DND-41 (cell line): Measurements from ENCODE around the gene CCDC102B.

ENCODE experiments used
- EZH2 ChIP-seq: IDR thresholded peaks from 3 replicates; pipeline ENCODE4 v1.6.1; 2012; ENCODE audit warnings: borderline replicate concordance, low read depth, mild to moderate bottlenecking, moderate library complexity, low read length, inconsistent platforms; ENCODE audit not compliant: severe bottlenecking
- TF ChIP-seq, protein P1 (sequence below): IDR thresholded peaks from 2 replicates; pipeline ENCODE4 v1.5.1; 2012; ENCODE audit warnings: borderline replicate concordance, low read length, moderate library complexity, mild to moderate bottlenecking; ENCODE audit not compliant: poor library complexity, severe bottlenecking; ENCODE audit errors: extremely low read depth

DNA sequence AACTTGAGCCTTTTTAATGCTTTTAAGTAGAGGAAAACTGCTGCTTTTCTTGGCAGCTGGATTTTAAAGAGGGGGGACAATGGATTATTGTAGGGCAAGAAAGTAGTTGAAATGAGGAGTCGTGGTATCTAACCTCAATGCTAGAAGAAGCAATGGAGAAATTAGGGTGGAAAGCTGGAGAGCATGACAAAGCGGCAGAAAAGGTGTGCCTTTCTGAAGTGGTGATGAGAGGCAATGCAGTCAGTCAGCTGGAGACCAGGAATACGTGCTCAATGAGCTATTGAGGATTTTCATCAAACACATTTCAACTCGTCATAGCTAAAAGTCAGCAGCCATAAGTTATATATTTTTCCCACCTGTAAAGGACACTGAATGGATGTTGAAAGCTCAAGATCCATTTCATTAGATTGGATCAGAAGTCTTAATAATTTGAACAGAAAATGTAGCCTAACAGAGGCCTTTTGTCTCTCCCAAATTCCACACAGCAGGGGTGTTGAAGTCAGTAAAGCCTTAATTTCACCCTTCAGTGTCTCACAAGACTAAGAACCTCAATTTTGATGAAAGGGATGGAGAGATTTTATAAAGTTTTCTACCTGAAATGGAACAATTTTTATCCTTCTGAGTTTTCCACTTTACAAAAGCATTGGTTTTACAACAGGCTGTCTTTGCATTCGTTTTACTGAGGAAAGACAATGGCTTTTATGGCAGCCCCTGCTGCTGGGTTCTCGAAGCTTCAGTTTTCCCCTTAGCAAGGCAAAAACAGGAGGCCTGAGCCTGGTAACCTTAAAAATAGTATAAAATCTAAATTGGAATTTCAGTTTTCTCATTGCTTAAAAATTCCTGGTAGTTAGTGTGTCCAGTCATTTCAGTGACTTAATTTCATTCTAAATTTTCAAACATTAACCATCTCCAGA, 131.1 kb downstream of the CCDC102B start:
- TF ChIP-seq, protein P1, sequence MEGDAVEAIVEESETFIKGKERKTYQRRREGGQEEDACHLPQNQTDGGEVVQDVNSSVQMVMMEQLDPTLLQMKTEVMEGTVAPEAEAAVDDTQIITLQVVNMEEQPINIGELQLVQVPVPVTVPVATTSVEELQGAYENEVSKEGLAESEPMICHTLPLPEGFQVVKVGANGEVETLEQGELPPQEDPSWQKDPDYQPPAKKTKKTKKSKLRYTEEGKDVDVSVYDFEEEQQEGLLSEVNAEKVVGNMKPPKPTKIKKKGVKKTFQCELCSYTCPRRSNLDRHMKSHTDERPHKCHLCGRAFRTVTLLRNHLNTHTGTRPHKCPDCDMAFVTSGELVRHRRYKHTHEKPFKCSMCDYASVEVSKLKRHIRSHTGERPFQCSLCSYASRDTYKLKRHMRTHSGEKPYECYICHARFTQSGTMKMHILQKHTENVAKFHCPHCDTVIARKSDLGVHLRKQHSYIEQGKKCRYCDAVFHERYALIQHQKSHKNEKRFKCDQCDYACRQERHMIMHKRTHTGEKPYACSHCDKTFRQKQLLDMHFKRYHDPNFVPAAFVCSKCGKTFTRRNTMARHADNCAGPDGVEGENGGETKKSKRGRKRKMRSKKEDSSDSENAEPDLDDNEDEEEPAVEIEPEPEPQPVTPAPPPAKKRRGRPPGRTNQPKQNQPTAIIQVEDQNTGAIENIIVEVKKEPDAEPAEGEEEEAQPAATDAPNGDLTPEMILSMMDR, result no peak
- TF ChIP-seq EZH2, result no peak
